Measurements from ENCODE around the gene OR56B4.
"Not testable (repeated sequence)": the region's sequence is repeated elsewhere in the genome, so short reads cannot be mapped to it uniquely, and the experiment has no call there.

Gene OR56B4

GRCh38 chr11:6107384-6107783 lies at the start of gene OR56B4:
Gene OR56B4, plus strand, starts transcription at chr11:6107684. Its CDS starts 95 bp downstream, at chr11:6107779.
- not testable (repeated sequence) for H3K27ac ChIP-seq; DNase-seq (ENCODE audit: low spot score); H3K4me3 ChIP-seq

- no peak overlapping the region for H3K4me3 ChIP-seq
- TF ChIP-seq CTCF (IDR thresholded peaks at IDR 0.05): no peak
- DNase-seq (ENCODE audit: low spot score): no peak
- no peak overlapping the region for H3K27ac ChIP-seq
These were observed 46.0 kb upstream of the OR56B4 start for GRCh38 chr11:6061475-6061874.

- DNase-seq (ENCODE audit: low spot score): no peak
- Histone ChIP-seq H3K27ac (no peak overlapping the region), H3K4me3 (no peak overlapping the region)
- TF ChIP-seq CTCF (IDR thresholded peaks at IDR 0.05): no peak
These were observed 44.7 kb upstream of the OR56B4 start for GRCh38 chr11:6062691-6063358.

- H3K4me3 ChIP-seq: no peak overlapping the region
- no peak overlapping the region for H3K27ac ChIP-seq
- no peak for TF ChIP-seq CTCF (IDR thresholded peaks at IDR 0.05)
- no peak for DNase-seq (ENCODE audit: low spot score)
These were observed 40.0 kb upstream of the OR56B4 start for GRCh38 chr11:6067502-6067901.

- not testable (repeated sequence) for H3K4me3 ChIP-seq; H3K27ac ChIP-seq; DNase-seq (ENCODE audit: low spot score)
These were observed 31.0 kb upstream of the OR56B4 start for GRCh38 chr11:6076443-6076842.

GRCh38 chr11:6077723-6078122 lies 29.8 kb upstream of the OR56B4 start:
- no peak for TF ChIP-seq CTCF (IDR thresholded peaks at IDR 0.05)
- no peak for DNase-seq (ENCODE audit: low spot score)
- Histone ChIP-seq H3K4me3 (no peak overlapping the region), H3K27ac (no peak overlapping the region)

GRCh38 chr11:6079463-6079862 lies 28.0 kb upstream of the OR56B4 start:
- no peak overlapping the region for H3K27ac ChIP-seq
- DNase-seq (ENCODE audit: low spot score): no peak
- TF ChIP-seq CTCF (IDR thresholded peaks at IDR 0.05): no peak
- H3K4me3 ChIP-seq: no peak overlapping the region

- Histone ChIP-seq H3K27ac (no peak overlapping the region), H3K4me3 (no peak overlapping the region)
- DNase-seq (ENCODE audit: low spot score): no peak
- TF ChIP-seq CTCF (IDR thresholded peaks at IDR 0.05): no peak
These were observed 24.4 kb upstream of the OR56B4 start for GRCh38 chr11:6083129-6083528.

All from coronary artery (tissue), 2 donors.